ENCODE results near the gene CEP162. TPM values are rescaled to one million over a fixed set of nuclear protein-coding genes. Genes with fewer than 3 reads are reported as not detected.

Gene CEP162
- total RNA-seq, 4 donors from 2014 or later: 6.3 to 45.4 (median 8.7) TPM

- Histone ChIP-seq H3K36me3 (no peaks in the 10 kb centered on the region), H3K9me3 (no peaks in the 10 kb centered on the region), H3K4me1 (no peaks in the 10 kb centered on the region), H3K27ac (no peak overlapping the region), H3K27me3 (no peaks in the 10 kb centered on the region), H3K4me3 (no peak overlapping the region)
- TF ChIP-seq CTCF (IDR thresholded peaks at IDR 0.05) (no peak), POLR2A (IDR thresholded peaks at IDR 0.05) (no peak)
- no peak for DNase-seq
Measured at GRCh38 chr6:84103029-84103428, 124.4 kb downstream of the CEP162 start.

- no peak overlapping the region for H3K4me3 ChIP-seq
- H3K9me3 ChIP-seq: no peaks in the 10 kb centered on the region
- no peak for TF ChIP-seq POLR2A (IDR thresholded peaks at IDR 0.05)
- TF ChIP-seq CTCF (IDR thresholded peaks at IDR 0.05): no peak
- no peak for DNase-seq
- H3K4me1 ChIP-seq: no peaks in the 10 kb centered on the region
- H3K27me3 ChIP-seq: no peaks in the 10 kb centered on the region
- H3K27ac ChIP-seq: no peak overlapping the region
- no peaks in the 10 kb centered on the region for H3K36me3 ChIP-seq
Measured at GRCh38 chr6:84095156-84095555, 132.3 kb downstream of the CEP162 start.

GRCh38 chr6:84093441-84094435 lies 133.7 kb downstream of the CEP162 start:
- no peak overlapping the region for H3K4me3 ChIP-seq
- no peaks in the 10 kb centered on the region for H3K27me3 ChIP-seq
- TF ChIP-seq POLR2A (IDR thresholded peaks at IDR 0.05) (no peak), CTCF (IDR thresholded peaks at IDR 0.05) (no peak)
- no peak for DNase-seq
- H3K9me3 ChIP-seq: no peaks in the 10 kb centered on the region
- H3K27ac ChIP-seq: no peak overlapping the region
- H3K36me3 ChIP-seq: no peaks in the 10 kb centered on the region
- no peaks in the 10 kb centered on the region for H3K4me1 ChIP-seq

- Histone ChIP-seq H3K27me3 (no peaks in the 10 kb centered on the region), H3K27ac (no peak overlapping the region), H3K36me3 (no peaks in the 10 kb centered on the region), H3K9me3 (no peaks in the 10 kb centered on the region), H3K4me3 (no peak overlapping the region), H3K4me1 (no peaks in the 10 kb centered on the region)
- TF ChIP-seq POLR2A (IDR thresholded peaks at IDR 0.05): no peak
- TF ChIP-seq CTCF (IDR thresholded peaks at IDR 0.05): no peak
- DNase-seq: no peak
Measured at GRCh38 chr6:84089552-84089951, 137.9 kb downstream of the CEP162 start.

- no peaks in the 10 kb centered on the region for H3K9me3 ChIP-seq
- TF ChIP-seq POLR2A (IDR thresholded peaks at IDR 0.05): no peak
- TF ChIP-seq CTCF (IDR thresholded peaks at IDR 0.05): no peak
- no peak overlapping the region for H3K4me3 ChIP-seq
- H3K4me1 ChIP-seq: no peaks in the 10 kb centered on the region
- H3K27me3 ChIP-seq: no peaks in the 10 kb centered on the region
- no peaks in the 10 kb centered on the region for H3K36me3 ChIP-seq
- H3K27ac ChIP-seq: no peak overlapping the region
- no peak for DNase-seq
Measured at GRCh38 chr6:84089081-84089480, 138.4 kb downstream of the CEP162 start.
